Lung (tissue), 12 donors: Measurements from ENCODE around the gene MYD88. TPM values are rescaled to one million over a fixed set of nuclear protein-coding genes. Genes with fewer than 3 reads are reported as not detected.

Experiments used
- ATAC-seq: fragments of 200-7000 bp; cut with Tn5 transposase; one replicate; pipeline ENCODE4 v1.9.1; 2020; ENCODE audit warnings: moderate number of reproducible peaks; ENCODE audit not compliant: insufficient read depth, low FRiP score
- DNase-seq, 3 donors: peaks; one replicate each; pipeline ENCODE4 v3.0.0-alpha.2; 2013 to 2017
- H3K27ac ChIP-seq, 2 donors: one replicate each; pipeline ENCODE4 v1.5.1; 2013; ENCODE audit warnings: mild to moderate bottlenecking in 2 of 2, moderate library complexity in 2 of 2, control low read depth in 1 of 2, inconsistent platforms in 1 of 2, low read depth in 1 of 2, low read length in 1 of 2
- H3K27me3 ChIP-seq, 3 donors: one replicate each; pipeline ENCODE4 v1.5.1; 2013; ENCODE audit warnings: low read length in 2 of 3; ENCODE audit not compliant: control insufficient read depth in 3 of 3, insufficient read depth in 3 of 3
- H3K36me3 ChIP-seq, 4 donors: one replicate each; pipeline ENCODE4 v1.5.1; 2013; ENCODE audit warnings: low read length in 4 of 4, mild to moderate bottlenecking in 1 of 4, moderate library complexity in 1 of 4; ENCODE audit not compliant: control insufficient read depth in 4 of 4, insufficient read depth in 4 of 4
- H3K4me1 ChIP-seq, 5 donors: one replicate each; pipeline ENCODE4 v1.5.1; 2013; ENCODE audit warnings: low read length in 5 of 5, mild to moderate bottlenecking in 2 of 5, moderate library complexity in 1 of 5; ENCODE audit not compliant: control insufficient read depth in 5 of 5, insufficient read depth in 5 of 5
- H3K4me3 ChIP-seq: one replicate; pipeline ENCODE4 v1.5.1; 2013; ENCODE audit warnings: mild to moderate bottlenecking, control low read depth, moderate library complexity
- H3K9ac ChIP-seq, 2 donors: one replicate each; pipeline ENCODE4 v1.5.1; 2013; ENCODE audit warnings: low read length in 2 of 2, control low read depth in 1 of 2; ENCODE audit not compliant: insufficient read depth in 1 of 2
- H3K9me3 ChIP-seq, 4 donors: one replicate each; pipeline ENCODE4 v1.5.1; 2013; ENCODE audit warnings: low read length in 3 of 4, mild to moderate bottlenecking in 1 of 4, moderate library complexity in 1 of 4; ENCODE audit not compliant: control insufficient read depth in 4 of 4, insufficient read depth in 3 of 4
- WGBS, 2 donors: extraction: QIAGEN DNeasy Blood & Tissue Kit; methylation state at CpG; one replicate each; pipeline ENCODE4 v1.1.7; 2013; 5-methylcytosine and 5-hydroxymethylcytosine counted together
- polyA plus RNA-seq, 2 donors: library from polyadenylated mRNA; stranded (reverse); fragments of 200-250 nt; gene quantifications; one replicate each; pipeline ENCODE4 v1.2.1, GENCODE V29; 2013
- total RNA-seq, 2 donors: library from RNA; depleted of rRNA in 1 of 2; stranded (reverse); fragments of >200 nt in 1 of 2; gene quantifications; one replicate each; pipeline ENCODE4 v1.2.1, GENCODE V29; 2014 to 2021
- TF ChIP-seq, protein P1 (sequence below): IDR thresholded peaks from 2 replicates; pipeline ENCODE4 v1.5.1; 2012; ENCODE audit warnings: mild to moderate bottlenecking; ENCODE audit errors: control extremely low read depth, extremely low read depth
- donor health status: control.
- donor health status: control.
- donor health status: Bipolar disorder and iron deficiency.
- donor health status: healthy.
- donor health status: DM: yes; HTN: yes; CAD: no.

MYD88 gene
- total and polyA plus RNA-seq, 4 donors: 32.5 to 145 (median 60.3) TPM

- H3K9ac ChIP-seq: no peak overlapping the region
- H3K27me3 ChIP-seq: no peaks in the 10 kb centered on the region
- no peak for ATAC-seq
- no peaks in the 10 kb centered on the region for H3K9me3 ChIP-seq
- H3K27ac ChIP-seq: no peak overlapping the region
- no peaks in the 10 kb centered on the region for H3K4me1 ChIP-seq
- 92 to 94% methylated on average over 11 of the region's 11 CpGs for WGBS, 2 donors
- DNase-seq: peak in 1 of 3 donors; percentile 6
- TF ChIP-seq, protein P1, sequence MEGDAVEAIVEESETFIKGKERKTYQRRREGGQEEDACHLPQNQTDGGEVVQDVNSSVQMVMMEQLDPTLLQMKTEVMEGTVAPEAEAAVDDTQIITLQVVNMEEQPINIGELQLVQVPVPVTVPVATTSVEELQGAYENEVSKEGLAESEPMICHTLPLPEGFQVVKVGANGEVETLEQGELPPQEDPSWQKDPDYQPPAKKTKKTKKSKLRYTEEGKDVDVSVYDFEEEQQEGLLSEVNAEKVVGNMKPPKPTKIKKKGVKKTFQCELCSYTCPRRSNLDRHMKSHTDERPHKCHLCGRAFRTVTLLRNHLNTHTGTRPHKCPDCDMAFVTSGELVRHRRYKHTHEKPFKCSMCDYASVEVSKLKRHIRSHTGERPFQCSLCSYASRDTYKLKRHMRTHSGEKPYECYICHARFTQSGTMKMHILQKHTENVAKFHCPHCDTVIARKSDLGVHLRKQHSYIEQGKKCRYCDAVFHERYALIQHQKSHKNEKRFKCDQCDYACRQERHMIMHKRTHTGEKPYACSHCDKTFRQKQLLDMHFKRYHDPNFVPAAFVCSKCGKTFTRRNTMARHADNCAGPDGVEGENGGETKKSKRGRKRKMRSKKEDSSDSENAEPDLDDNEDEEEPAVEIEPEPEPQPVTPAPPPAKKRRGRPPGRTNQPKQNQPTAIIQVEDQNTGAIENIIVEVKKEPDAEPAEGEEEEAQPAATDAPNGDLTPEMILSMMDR: no peak
- H3K4me3 ChIP-seq: no peak overlapping the region
- peaks cover 13 to 46% (median 18%) of the 10 kb centered on the region in 4 donors for H3K36me3 ChIP-seq
Measured at GRCh38 chr3:38120693-38121450, 17.6 kb upstream of the MYD88 start.

- WGBS, 2 donors: 92 to 93% methylated on average over 9 of the region's 9 CpGs
- DNase-seq (peak in 1 of 3 donors; percentile 7), ATAC-seq (no peak)
- no peak overlapping the region for H3K4me3 ChIP-seq
- H3K4me1 ChIP-seq: no peaks in the 10 kb centered on the region
- no peak overlapping the region for H3K9ac ChIP-seq
- H3K27ac ChIP-seq: no peak overlapping the region
- no peaks in the 10 kb centered on the region for H3K9me3 ChIP-seq
- peaks cover 13 to 51% (median 22%) of the 10 kb centered on the region in 4 donors for H3K36me3 ChIP-seq
- TF ChIP-seq, protein P1: no peak
- no peaks in the 10 kb centered on the region for H3K27me3 ChIP-seq
Measured at GRCh38 chr3:38121451-38121831, 17.0 kb upstream of the MYD88 start.

GRCh38 chr3:38121832-38122461 lies 16.5 kb upstream of the MYD88 start:
- no peaks in the 10 kb centered on the region for H3K9me3 ChIP-seq
- H3K4me1 ChIP-seq: no peaks in the 10 kb centered on the region
- ATAC-seq (no peak), DNase-seq (peak in 1 of 3 donors; percentile 4)
- no peaks in the 10 kb centered on the region for H3K27me3 ChIP-seq
- 93 to 96% methylated on average over 13 of the region's 13 CpGs for WGBS, 2 donors
- H3K36me3 ChIP-seq: peaks cover 18 to 55% (median 26%) of the 10 kb centered on the region in 4 donors
- H3K27ac ChIP-seq: no peak overlapping the region
- TF ChIP-seq, protein P1: no peak
- H3K4me3 ChIP-seq: no peak overlapping the region
- H3K9ac ChIP-seq: no peak overlapping the region
